Measurements from ENCODE around the gene TTI1.
A peak's percentile ranks its signal among the peaks of the same experiment; 100 is the strongest.

The TTI1 gene

DNA sequence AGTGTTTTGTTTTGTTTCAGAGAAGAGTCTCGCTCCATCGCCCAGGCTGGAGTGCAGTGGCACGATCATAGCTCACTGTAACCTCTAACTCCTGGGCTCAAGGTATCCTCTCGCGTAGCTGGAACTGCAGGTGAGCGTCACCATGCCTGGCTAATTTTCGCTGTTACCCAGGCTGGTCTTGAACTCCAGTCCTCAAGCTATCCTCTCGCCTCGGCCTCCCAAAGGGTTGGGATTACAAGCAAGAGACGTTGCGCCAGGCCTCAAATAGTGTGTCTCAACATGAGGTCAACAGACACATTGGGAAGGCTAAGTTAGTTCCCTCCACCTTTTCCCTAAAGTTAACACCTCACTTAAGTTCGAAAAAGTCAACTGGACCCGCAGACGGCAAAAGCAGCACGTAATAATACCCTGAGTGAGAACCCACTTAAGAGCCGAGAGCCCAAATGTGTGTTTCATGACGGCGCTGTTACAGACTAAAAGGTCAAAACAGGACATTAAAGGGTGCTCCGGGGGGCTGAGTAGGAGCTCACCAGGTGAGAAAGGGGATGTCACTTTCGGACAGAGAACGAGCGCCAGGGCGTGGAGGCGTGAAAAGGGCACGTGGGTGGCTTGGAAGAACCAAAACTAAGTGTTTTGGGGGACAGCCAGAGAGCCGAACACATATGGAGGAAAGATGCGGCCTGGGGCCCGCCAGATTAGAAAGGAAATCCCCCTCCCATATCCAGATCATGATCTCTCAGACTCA is 499 bp downstream of the TTI1 start:
- TF ChIP-seq, protein P1, sequence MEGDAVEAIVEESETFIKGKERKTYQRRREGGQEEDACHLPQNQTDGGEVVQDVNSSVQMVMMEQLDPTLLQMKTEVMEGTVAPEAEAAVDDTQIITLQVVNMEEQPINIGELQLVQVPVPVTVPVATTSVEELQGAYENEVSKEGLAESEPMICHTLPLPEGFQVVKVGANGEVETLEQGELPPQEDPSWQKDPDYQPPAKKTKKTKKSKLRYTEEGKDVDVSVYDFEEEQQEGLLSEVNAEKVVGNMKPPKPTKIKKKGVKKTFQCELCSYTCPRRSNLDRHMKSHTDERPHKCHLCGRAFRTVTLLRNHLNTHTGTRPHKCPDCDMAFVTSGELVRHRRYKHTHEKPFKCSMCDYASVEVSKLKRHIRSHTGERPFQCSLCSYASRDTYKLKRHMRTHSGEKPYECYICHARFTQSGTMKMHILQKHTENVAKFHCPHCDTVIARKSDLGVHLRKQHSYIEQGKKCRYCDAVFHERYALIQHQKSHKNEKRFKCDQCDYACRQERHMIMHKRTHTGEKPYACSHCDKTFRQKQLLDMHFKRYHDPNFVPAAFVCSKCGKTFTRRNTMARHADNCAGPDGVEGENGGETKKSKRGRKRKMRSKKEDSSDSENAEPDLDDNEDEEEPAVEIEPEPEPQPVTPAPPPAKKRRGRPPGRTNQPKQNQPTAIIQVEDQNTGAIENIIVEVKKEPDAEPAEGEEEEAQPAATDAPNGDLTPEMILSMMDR (IDR thresholded peaks at IDR 0.05; ENCODE audit: low read depth, low read length): no peak
- peak; percentile 2 to 18 for DNase-seq (ENCODE audit: low read depth in 2 of 2)
- peak overlapping the region; percentile 92 to 93 for H3K4me3 ChIP-seq (replicated peaks in 1 of 2; ENCODE audit: low read depth in 2 of 2, low read length in 2 of 2)

DNA sequence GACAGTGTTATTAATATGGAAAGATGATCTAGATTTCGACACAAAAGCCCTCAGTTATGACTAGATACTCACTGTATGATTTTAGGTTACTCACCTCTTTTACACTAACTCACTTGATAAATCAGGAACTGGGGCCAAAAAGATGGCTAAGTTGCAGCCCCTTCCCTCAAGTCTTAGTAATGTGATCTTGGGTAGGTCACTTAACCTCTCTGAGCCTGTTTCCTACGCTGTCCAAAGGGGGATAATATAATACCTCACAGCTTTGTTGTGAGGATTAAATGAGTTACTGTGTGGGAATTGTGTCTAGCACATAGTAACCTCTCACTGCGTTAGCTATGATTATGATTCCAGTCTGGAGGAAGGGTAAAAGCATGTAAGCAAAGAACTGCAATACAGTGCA is 1.3 kb downstream of the TTI1 start:
- TF ChIP-seq, protein P1 (IDR thresholded peaks at IDR 0.05; ENCODE audit: low read depth, low read length): no peak
- DNase-seq (ENCODE audit: low read depth in 2 of 2): no peak
- no peak overlapping the region for H3K4me3 ChIP-seq (replicated peaks in 1 of 2; ENCODE audit: low read depth in 2 of 2, low read length in 2 of 2)

DNA sequence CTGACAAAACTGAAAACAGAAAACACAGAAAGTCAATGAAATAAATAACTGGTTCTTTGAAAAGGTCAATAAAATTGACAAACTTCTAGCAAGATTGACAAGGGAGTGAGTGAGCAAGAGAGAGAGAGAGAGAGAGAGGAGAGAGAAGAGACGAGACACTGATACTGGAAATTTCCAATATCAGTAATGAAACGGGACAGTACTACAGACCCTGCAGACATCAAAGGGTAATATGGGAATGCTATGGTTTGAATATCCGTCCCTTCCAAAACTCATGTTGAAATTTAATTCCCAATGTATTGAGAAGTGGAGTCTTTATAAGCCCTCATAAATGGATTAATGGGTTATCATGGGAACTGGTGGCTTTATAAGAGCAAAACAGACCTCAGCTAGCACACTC is 3.8 kb downstream of the TTI1 start:
- DNase-seq (ENCODE audit: low read depth in 2 of 2): no peak
- TF ChIP-seq, protein P1 (IDR thresholded peaks at IDR 0.05; ENCODE audit: low read depth, low read length): no peak
- H3K4me3 ChIP-seq (replicated peaks in 1 of 2; ENCODE audit: low read depth in 2 of 2, low read length in 2 of 2): no peak overlapping the region

DNA sequence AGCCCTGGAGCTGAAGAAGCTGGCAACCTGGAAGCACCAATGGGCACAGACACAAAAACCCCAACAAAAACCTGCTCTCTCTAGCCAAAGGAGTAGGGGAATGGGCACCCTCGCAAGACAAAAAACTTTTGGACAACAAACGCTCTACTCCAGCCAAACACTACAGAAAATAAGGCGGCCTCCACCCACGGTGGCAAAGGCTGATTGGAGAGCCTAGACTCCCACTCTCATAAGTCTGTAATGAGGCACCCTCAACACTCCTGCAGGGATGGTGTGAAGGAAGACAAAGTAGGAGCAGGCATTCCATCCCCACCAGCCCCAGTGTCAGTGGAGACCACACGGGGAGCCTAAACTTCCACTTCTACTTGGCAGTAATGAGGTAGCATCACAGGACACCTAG is 8.8 kb downstream of the TTI1 start:
- no peak for DNase-seq (ENCODE audit: low read depth in 2 of 2)
- TF ChIP-seq, protein P1 (IDR thresholded peaks at IDR 0.05; ENCODE audit: low read depth, low read length): no peak
- no peak overlapping the region for H3K4me3 ChIP-seq (replicated peaks in 1 of 2; ENCODE audit: low read depth in 2 of 2, low read length in 2 of 2)

DNA sequence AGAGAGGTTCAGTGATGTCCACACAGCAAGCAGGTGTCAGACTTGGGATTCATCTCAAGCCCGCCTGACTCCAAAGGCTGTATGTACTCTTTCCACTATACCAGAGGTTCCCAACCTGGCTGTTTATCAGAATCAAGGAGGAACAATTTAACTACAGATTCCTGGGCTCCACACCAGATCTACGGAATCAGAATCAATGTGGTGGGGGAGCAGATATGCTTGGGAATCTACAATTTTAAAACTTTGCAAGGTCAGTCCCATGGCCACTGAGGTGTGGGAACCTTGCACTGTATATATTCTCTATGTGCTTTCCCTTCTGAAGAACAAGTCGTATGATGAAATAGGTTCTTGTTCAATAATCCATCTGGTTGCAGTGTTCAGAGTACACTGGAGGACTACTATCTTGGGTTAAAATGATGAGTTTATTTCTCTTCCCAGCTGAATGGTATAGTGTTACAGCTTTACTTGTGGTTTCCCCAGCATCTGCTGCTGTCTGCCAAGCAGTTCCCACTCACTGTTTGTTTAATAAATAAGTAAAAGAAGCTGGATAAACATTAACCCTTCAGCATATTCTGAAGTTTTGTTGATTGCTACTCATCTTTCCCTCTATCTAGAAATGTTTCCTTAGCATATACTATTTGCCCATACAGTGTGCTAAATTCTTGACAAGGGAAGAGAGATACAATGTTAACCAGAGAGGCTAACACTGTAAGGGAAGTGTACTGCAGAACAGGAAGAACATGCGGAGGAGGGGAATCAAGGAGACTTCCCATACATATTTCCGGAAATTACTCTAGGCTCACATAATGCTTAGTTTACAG is 9.9 kb downstream of the TTI1 start:
- peak; percentile 63 to 76 for DNase-seq (ENCODE audit: low read depth in 2 of 2)
- H3K4me3 ChIP-seq (replicated peaks in 1 of 2; ENCODE audit: low read depth in 2 of 2, low read length in 2 of 2): no peak overlapping the region
- TF ChIP-seq, protein P1 (IDR thresholded peaks at IDR 0.05; ENCODE audit: low read depth, low read length): no peak

DNA sequence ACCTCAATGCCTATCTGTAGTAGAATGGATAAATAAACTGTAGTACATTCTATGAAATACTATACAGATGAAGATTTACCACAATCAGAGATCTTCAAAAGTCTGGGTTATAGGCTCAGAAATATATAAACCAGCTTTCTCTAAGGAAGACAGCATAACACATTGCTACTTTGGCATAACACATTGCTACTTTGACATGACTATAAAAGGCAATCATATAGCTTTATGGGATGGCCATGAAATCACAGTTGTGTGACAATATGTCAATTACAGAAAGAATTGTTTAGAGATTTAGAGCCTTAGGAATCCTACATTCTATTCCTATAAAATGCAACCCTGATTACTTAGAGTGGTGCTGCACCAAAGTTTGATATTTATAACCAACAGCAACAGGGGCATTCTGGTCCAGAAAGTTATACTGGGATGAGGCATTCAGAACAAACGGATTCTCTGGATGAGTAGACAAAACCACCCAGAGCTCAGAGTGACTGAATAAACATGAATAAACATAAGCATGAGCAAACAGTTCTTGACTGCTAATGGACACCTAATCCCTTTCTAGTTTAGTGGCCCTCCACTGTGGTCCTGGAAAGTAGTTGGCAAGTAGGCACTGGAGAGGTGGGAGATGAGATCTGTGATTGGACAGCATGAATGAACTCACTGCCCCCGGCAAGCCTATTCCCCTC is 12.0 kb downstream of the TTI1 start:
- no peak overlapping the region for H3K4me3 ChIP-seq (replicated peaks in 1 of 2; ENCODE audit: low read depth in 2 of 2, low read length in 2 of 2)
- DNase-seq (ENCODE audit: low read depth in 2 of 2): no peak
- TF ChIP-seq, protein P1 (IDR thresholded peaks at IDR 0.05; ENCODE audit: low read depth, low read length): no peak

Measured in cardiac fibroblast (primary cell).